ENCODE data around the gene YIF1B.
A peak's percentile ranks its signal among the peaks of the same experiment; 100 is the strongest.

Gene YIF1B

GRCh38 chr19:38333245-38333644 is 17.5 kb upstream of the YIF1B start:
- DNase-seq = no peak

GRCh38 chr19:38331728-38332127 is 16.0 kb upstream of the YIF1B start:
- no peak for DNase-seq

- DNase-seq = no peak
These were observed 13.9 kb upstream of the YIF1B start for GRCh38 chr19:38329651-38330050.

- no peak for DNase-seq
These were observed 10.8 kb upstream of the YIF1B start for GRCh38 chr19:38326591-38326990.

GRCh38 chr19:38324431-38324830 is 8.7 kb upstream of the YIF1B start:
- DNase-seq = no peak

GRCh38 chr19:38323291-38323690 is 7.5 kb upstream of the YIF1B start:
- peak; percentile 34 to 46 for DNase-seq

- DNase-seq = peak in 1 of 2 donors; percentile 21
These were observed 6.0 kb upstream of the YIF1B start for GRCh38 chr19:38321646-38322196.

GRCh38 chr19:38320969-38321339 is 5.2 kb upstream of the YIF1B start:
- no peak for DNase-seq

GRCh38 chr19:38319421-38320258 is 3.9 kb upstream of the YIF1B start, which contains the start of gene KCNK6:
KCNK6 (plus strand) TSS chr19:38319845; CDS start chr19:38319951, 106 bp downstream.
- peak; percentile 35 to 40 for DNase-seq

GRCh38 chr19:38318660-38319059 is 2.9 kb upstream of the YIF1B start:
- no peak for DNase-seq

- DNase-seq = peak; percentile 35 to 40
These were observed 1.4 kb upstream of the YIF1B start for GRCh38 chr19:38317104-38317612.

- no peak for DNase-seq
These were observed 825 bp upstream of the YIF1B start for GRCh38 chr19:38316477-38317067.

GRCh38 chr19:38310986-38311385 is 4.8 kb downstream of the YIF1B start:
- no peak for DNase-seq

- no peak for DNase-seq
These were observed 5.5 kb downstream of the YIF1B start for GRCh38 chr19:38310279-38310670.

- DNase-seq = no peak
These were observed 6.0 kb downstream of the YIF1B start for GRCh38 chr19:38309615-38310278.

GRCh38 chr19:38308926-38309614 is 6.7 kb downstream of the YIF1B start:
- no peak for DNase-seq

- peak in 1 of 2 donors; percentile 30 for DNase-seq
These were observed 7.6 kb downstream of the YIF1B start for GRCh38 chr19:38308006-38308766.

GRCh38 chr19:38307597-38307996 is 8.2 kb downstream of the YIF1B start:
- no peak for DNase-seq

- no peak for DNase-seq
These were observed 8.7 kb downstream of the YIF1B start for GRCh38 chr19:38307076-38307475.

GRCh38 chr19:38306236-38306635 is 9.5 kb downstream of the YIF1B start:
- DNase-seq = no peak

GRCh38 chr19:38304866-38305429 is 10.8 kb downstream of the YIF1B start:
- no peak for DNase-seq
